NK-92 (cell line): ENCODE data around the gene INTS11.
A peak's percentile ranks its signal among the peaks of the same experiment; 100 is the strongest.
"Not testable (repeated sequence)": the region's sequence is repeated elsewhere in the genome, so short reads cannot be mapped to it uniquely, and the experiment has no call there.

ENCODE experiments used
- DNase-seq: peaks from one replicate; lab custom pipeline; 2025; ENCODE audit not compliant: unreplicated experiment; lab: John Stamatoyannopoulos, UW

Gene INTS11

DNA sequence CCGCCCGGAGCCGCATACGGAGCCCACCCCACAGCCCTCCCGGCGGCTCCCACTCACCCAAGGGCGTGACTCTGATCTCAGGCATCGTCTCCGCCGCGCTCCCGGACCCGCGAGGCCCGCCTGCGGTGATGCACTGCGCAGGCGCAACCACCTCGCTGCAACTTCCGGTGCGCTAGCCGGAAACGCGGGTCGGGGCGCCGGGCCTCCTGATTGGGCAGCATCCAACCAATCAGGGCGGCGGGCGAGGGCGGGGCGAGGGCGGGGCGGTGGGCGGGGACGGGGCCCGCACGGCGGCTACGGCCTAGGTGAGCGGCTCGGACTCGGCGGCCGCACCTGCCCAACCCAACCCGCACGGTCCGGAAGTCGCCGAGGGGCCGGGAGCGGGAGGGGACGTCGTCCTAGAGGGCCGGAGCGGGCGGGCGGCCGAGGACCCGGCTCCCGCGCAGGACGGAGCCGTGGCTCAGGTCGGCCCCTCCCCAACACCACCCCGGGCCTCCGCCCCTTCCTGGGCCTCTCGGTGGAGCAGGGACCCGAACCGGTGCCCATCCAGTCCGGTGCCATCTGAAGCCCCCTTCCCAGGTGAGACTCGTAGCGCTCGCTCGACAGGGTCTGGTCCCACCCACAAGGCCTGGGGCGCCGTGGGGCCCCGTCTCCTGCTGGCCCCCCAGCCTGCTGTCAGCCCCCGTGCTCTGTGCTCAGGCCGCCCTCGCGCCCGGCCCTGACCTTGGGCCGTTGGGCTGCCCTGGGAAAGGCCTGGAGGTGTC is at the start of gene INTS11, which contains the start of gene CPTP:
TSS of gene INTS11 (minus strand) at position 137 of the 764 bp plus-strand sequence. CDS start at position 85, 52 bp downstream.
TSS of gene CPTP (plus strand) at position 279 of the 764 bp plus-strand sequence. CDS start 2,109 bp downstream, outside the sequence.
- DNase-seq = peak; percentile 76

DNA sequence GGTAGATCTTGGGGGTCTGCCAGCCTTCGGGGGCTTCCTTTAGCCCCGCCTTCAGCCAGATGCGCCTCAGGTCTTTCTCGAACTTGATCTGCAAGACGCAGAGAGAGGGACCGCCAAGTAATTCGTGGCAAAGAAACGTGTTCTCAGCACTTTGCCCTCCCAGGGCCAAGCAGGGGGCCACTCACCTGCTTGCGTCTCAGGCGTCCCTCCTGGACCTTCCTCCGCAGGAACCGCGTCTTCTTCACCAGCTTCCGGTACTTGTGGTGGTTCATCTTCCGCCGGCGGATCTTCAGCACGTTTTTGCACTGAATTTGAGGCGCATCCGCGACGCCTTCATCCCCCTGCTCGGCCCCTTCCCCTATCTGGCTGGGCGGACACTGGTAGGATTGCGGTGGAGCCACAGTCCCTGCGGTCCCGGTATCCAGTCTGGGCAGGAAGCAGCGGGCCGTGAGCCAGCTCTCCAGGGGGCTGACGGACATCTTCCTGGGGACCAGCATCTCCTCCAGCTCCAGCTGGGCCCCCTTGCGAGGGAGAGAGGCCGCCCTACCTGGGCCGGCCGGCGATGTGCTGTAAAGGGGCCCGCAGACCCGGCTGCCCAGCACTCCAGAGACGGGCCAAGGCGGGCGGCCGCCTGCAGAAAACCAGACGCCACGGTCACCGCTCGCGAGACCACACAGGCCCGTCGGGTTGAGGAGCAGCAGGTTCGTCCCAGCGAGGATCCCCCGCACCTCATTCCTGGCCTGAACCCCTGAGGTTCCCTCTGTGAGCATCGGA is 49.5 kb upstream of the INTS11 start:
- DNase-seq = no peak

DNA sequence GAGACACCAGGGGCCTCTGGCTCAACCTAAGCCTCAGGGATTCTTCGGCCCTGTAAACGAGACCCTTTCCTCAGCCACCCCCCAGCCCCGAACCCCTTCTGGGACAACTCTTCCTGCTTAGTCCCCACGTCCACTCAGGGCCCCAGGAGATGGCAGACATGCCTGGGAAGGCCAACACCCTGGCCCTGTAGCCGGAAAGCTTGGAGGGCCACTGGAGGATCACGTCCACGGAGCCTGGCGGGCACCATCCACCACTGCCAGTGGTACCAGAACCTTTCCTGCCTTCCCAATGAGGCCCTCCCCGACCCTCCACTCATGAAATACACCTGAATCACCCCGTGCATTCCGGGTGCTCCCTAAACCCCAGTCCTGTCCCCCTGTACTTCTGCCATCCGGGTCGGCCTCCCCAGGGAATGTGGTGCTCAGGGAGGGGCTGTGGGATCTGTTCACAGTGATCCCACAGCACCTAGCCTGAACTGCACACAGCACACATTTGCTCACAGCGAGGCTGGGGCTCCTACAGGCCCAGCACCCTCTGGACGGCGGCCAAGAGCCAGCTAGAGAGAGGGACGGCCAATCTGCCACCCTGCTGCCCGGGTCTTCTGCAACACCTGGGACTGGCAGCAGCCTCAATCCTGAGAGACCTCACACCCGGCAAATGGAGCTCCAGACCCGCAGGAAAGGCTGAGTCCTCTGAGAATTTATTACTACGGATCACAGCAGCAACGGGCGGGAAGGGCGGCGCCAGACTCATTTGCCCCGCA is 48.8 kb upstream of the INTS11 start:
- no peak for DNase-seq

DNA sequence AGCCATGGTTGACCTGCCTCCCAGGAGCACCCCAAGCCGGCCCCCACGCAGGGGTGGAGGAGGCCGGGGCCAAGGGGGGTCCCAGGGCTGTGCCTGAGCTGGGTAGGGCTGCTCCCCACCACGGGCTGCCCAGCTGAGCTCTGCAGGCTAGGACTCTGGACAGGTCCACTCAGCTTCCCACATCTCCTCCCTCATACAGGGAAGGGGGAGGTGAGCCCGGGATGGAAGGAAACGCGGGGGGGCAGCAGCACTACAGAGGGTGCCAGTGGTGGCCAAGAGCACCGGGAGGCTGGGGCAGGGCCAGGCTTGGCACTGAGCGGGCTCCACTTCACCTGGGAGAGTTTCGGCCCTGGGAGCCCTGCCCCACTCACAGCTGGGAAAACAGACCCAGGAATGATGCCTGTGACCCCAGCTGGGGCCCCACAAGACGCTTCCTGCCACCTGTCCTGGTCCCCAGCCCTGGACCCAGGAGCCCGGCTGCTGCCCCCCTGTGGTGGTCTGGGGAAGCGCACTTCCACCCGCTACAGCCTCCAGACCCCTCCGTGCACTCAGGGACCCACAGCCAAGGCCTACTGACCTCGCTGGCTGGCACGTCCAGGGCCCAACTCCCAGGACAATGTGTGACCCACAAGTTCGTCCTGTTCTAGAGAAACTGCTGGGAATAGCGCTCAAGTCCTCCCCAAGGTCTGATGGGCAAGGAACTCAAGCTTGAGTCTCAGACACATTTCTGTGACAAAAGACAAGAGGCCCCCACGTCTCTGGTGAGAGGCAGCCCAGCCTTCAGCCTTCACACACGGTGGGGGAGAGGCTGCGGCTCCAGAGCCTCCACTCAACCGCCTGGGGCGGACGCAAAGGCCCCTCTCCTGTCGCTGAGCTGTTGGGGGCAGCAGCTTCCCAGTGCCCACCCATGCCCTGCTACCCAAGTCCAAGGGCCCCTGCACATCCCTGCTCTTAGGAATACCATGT is 47.6 kb upstream of the INTS11 start:
- no peak for DNase-seq

DNA sequence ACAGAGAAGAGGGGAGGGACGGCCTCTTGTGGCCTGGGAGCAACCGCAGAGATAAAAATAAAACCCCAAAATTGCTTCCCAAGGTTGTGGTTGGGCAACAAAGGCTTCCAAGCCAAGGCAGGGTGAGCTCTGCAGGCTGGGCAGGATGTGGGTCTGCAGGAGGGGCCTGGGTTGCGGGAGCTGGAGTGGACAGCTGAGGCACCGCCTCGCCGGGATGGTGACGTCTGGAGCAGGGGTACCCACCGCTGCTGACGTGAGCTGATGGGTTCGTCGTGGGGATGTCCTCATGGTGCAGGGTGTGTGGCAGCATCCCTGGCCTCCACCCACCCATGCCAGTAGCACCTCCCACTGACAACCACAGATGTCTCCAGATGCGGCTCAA is 46.9 kb upstream of the INTS11 start:
- no peak for DNase-seq

DNA sequence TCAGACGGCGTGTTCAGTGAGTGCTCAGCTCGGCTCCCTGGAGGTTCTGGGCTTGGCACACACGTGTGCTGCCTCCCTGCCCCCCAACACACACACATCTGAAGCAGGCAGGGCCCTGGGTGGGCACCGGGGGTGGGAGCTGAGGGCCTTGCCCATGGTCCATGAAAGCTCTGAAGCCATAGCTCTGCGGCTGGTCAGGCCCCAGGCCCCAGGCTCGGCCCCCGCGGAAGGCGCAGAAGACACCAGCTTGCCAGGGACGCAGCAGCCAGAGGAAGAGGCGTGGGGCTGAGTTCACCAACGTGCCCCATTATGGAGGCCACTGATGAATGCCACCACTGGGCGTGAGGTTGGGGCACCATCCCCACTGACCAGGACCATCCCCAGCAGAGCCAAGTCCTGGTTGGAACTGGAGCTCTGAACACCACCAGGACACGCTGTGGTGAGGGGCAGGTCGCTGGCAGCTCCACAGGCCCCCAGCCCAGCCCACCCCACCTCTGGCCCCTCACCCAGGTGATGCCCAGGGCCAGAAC is 46.4 kb upstream of the INTS11 start:
- DNase-seq = no peak

DNA sequence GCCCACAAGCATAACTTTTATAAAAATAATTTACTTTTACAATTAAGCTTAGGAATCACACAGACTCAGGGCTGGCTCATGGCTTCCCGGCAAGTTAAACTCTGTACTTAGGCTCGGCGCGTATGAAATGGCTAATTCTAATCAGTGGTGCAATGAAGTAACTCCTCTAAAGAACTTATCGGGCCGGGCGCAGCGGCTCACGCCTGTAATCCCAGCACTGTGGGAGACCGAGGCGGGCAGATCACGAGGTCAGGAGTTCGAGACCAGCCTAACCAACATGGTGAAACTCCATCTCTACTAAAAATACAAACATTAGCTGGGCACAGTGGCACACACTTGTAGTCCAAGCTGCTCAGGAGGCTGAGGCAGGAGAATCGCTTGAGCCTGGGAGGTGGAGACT is 45.6 kb upstream of the INTS11 start:
- not testable (repeated sequence) for DNase-seq

DNA sequence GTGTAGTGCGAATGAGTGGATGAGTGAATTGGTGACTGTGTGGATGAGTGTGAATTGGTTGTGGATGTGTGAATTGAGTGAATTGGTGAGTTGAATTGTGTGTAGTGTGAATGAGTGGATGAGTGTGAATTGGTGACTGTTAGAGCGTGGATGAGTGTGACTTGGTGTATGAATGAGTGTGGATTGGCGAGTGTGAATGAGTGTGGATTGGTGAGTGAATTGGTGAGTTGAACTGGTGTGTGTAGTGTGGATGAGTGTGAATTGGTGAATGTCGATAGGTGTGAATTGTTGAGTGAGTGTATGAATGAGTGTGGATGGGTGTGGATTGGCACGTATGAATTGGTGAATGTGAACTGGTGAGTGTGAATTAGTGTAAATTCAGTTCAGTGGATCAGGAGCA is 42.9 kb upstream of the INTS11 start:
- no peak for DNase-seq

DNA sequence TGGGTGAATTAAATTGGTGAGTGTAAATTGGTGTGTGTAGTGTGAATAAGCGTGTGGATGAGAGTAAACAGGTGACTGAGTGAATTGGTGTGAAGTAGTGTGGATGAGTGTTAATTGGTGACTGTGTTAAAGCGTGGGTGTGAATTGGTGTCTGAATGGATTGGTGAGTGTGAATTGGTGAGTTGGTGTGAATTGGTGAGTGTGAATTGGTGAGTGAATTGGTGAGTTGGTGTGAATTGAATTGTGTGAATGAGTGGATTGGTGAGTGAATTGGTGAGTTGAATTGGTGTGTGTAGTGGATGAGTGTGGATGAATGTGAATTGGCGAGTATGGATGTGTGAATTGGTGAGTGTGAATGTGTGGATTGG is 42.2 kb upstream of the INTS11 start:
- no peak for DNase-seq

DNA sequence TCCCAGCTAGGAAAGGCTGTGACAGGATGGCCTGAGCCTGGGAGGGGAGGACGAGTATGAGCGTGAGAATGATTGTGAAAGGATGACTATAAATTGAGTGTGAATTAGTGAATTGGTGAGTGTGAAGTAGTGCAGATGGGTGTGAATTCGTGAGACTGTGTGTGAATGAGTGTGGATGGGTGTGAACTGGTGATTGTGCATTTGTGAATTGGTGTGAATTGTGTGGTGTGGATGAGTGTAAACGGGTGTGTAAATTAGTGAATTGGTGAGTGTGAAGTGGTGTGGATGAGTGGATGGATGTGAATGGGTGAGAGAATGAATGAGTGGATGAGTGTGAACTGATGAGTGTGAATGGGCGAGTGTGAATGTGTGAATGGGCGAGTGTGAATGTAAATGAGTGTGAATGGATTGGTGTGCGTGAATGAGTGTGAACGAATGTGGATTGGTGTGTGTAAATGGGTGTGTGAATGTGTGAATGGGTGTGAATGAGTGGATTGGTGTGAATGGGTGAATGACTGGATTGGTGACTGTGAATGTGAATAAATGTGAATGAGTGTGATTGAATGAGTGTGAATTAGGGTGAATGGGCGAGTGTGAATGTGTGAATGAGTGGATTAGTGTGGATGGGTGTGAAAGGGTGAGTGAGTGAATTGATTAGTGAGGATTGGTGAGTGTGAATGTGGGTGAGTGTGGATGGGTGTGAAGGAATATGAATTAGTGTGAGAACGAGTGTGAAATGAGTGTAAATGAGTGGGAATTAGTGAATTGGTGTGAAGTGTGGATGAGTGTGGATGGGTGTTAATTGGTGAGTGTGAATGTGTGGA is 41.6 kb upstream of the INTS11 start:
- DNase-seq = no peak

DNA sequence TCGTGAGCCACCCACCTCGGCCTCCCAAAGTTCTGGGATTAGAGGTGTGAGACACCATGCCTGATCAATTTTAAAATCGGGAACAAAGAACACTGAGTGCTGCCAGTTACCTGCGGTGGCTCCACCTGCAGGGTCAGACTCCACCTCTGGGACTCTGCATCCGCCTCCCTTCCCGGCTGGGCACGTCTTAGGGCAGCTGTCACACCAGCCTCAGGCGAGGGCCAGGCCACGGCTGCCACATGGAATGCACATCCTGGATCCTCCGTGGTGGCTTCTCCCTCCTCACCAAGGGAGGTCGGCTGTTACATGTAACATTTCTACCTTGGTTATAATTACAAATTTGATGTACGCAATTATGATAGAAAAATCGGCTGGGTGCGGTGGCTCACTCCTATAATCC is 39.8 kb upstream of the INTS11 start:
- DNase-seq = no peak

DNA sequence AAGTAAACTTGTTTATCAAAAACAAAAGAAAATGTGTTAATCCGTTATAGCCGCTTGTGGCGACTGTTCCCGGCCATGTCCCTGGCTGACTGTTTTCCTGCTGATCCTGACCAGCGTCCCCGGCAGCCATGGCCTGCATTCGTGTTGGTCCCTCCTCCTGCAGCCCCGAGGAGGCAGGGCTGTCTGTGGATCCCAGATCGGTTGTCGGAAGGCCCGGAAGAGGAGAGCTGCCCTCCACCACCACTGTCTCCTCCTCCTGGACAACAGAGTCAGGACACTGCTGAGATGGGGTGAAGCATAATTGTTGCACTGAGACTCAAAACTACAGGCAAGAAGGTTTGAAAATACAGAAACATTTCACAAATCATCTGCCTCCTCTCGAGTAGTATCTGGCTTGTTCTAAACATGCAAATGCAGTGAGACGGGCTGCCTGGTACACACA is 37.5 kb upstream of the INTS11 start:
- no peak for DNase-seq

DNA sequence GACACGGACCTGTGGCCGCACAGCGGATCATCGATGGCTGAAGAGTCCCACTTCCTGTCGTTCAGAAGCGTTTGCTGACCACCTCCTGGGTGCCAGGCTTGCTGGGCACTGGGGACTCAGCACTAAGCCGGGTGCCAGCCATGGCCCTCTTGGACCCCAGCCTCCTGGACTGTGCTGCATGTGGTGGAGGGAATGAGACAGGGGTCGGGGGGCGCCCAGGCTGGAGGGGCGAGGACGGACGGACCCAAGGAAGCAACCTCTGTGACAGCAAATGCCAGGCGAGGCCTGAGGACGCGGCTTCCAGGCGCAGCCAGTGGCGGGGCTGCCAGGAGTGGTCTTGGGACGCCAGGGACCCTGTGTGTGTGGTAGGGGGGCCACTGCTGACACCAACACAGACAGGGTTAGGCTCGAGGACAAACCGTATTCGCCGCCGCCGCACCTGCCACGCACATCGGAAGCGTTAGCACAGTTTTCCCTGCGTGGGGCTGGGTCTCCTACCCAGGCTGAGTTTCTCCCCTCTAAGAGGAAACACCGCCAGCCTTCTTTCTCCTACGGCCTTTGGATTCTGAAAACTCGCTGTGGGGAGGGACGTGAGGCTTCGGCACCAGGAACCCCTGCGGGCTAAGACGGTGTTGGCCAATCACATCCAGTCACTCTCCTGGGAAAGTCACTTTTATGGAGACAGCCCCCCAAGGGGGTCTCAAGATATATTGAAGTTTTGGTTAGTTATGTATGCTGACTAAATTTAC is 36.9 kb upstream of the INTS11 start:
- no peak for DNase-seq

DNA sequence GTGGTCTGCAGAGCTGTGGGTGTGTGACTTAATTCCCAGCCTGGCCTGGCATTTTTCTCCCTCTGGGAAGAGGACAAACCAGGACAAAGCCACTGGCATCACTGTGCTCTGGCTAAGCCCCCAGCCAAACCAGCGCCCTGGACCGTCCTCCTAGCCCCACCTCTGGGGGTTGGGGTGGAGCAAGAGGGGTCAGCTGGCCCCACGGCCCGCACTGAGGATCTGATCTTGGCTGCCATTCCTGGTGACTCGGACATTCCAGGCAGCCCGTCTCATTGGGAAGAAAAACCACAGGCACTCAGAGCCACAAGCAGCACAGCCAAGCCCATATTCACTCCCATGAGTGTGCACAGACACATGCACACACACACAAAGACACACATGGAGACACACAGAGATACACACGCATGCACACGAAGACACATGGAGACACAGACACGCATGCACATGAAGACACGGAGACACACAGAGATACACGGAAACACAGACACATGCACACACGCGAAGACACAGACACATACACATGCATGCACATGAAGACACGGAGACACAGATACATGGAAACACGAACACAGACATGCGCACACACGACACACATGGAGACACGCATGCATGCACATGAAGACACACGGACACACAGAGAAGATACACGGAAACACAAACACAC is 36.2 kb upstream of the INTS11 start:
- DNase-seq = no peak

DNA sequence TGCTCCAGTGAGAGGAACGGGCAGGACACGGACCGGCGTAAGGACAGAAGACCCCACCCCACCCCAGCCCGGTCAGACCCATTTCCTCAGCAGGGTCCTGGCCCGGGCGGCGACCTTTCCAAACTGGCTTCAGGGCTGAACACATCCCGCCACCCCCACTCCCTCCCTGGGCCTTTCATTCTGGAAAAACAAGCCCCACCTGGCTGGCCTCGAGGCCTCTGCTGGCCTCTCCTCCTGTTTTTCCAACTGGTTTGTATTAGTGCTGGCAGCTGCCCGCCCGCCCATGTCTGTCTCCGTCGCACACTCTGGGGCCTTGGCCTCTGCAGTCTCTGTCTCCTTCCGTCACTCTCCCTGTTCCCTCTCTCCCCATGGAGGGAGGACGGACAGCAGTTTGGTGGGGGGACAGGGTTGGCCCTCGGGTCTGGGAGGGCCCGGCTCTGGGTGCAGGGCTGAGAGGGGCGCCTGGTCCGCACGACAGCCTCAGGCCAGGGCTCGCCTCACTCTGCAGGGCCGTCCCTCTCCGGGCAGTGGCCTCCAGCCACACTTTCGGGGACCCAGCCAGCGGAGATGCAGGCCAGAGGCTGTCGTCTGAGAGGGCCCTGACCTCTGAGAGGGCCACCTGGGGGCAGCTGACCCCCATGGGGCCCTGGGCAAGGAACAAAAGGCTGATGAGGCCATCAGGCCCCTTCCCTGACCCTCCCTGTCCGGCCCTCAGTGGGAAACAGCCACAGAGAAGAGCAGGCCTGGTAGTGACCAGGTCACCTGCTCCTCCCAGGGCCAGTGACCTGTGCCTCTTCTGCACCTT is 35.4 kb upstream of the INTS11 start:
- no peak for DNase-seq

DNA sequence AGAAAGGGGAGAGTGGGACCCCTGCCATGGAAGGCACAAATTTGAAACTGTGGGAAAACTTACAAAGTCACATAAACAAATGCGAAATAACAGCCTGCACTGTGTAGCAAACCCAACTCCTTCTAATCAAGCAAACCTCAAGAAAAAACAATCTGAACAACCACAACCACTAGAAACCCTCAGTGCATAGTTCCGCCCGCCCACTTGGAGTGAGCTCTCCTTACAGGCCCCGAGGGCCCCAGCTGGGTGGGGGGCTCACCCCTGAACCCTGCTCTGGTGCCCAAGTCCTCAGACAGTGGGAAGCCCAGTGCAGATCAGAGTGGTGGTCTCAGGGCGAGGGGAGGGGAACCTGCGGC is 34.8 kb upstream of the INTS11 start:
- no peak for DNase-seq
